K562 (cell line): ENCODE data around the gene SFXN5. TPM values are rescaled to one million over a fixed set of nuclear protein-coding genes. Genes with fewer than 3 reads are reported as not detected.

Experiments used
- ATAC-seq: fragments of 200-7000 bp; cut with Tn5 transposase; 3 replicates; pipeline ENCODE4 v1.9.1; 2020; ENCODE audit warnings: moderate library complexity
- BruUV-seq: library from RNA; stranded (reverse); fragments of 400-500 nt; replicated peaks from 2 replicates; lab custom pipeline; 2021; lab: Mats Ljungman, UMichigan
- CTCF ChIA-PET: fragments of 300-600 bp; formaldehyde crosslinking; extraction: SDS; loops from one replicate; lab custom pipeline; 2021; ENCODE audit warnings: low intra/inter-chr PET ratio; lab: Yijun Ruan, JAX
- POLR2A ChIA-PET: fragments of 300-600, 350-650 bp; sonication (Branson Sonifier 250); formaldehyde crosslinking; extraction: SDS; loops from one replicate; lab custom pipeline; 2021; ENCODE audit warnings: antibody characterized with exemption, inconsistent platforms; lab: Yijun Ruan, JAX
- DNase-seq, 4 experiments: peaks; one replicate each; pipeline versions ENCODE4 v3.0.0 to v3.0.0-alpha.2; 2011 to 2018; ENCODE audit warnings: low spot score in 3 of 4, mixed read lengths in 3 of 4; ENCODE audit errors: extremely low read depth in 1 of 4
- FAIRE-seq: peaks from 2 replicates; lab custom pipeline; 2011; peaks lifted over from hg19 to GRCh38; lab: Jason Lieb, UNC
- H2AFZ ChIP-seq: 2 replicates; pipeline ENCODE4 v1.6.0; 2011; ENCODE audit warnings: low read depth, low read length, control low read depth, inconsistent platforms
- H3K27ac ChIP-seq: fragments of 200-600 bp; 3 replicates; pipeline ENCODE4 v1.8.0; 2011; ENCODE audit warnings: low read depth, mild to moderate bottlenecking, control low read depth, inconsistent platforms, low read length, moderate library complexity, mixed read lengths; ENCODE audit errors: extremely low read depth
- H3K27me3 ChIP-seq, 2 experiments: fragments of 300-600 bp in 1 of 2; 2 replicates in 1 of 2; 3 replicates in 1 of 2; pipeline versions ENCODE4 v1.6.0 to v1.8.0; 2011; ENCODE audit warnings: inconsistent platforms in 2 of 2, low read length in 2 of 2, mild to moderate bottlenecking in 1 of 2, mixed read lengths in 1 of 2, moderate library complexity in 1 of 2; ENCODE audit not compliant: control insufficient read depth in 2 of 2, insufficient read depth in 2 of 2
- H3K36me3 ChIP-seq: fragments of 300-600 bp; 3 replicates; pipeline ENCODE4 v1.8.0; 2011; ENCODE audit warnings: mild to moderate bottlenecking, low read length, inconsistent platforms; ENCODE audit not compliant: control insufficient read depth, insufficient read depth
- H3K4me1 ChIP-seq, 2 experiments: fragments of 200-600 bp in 1 of 2; replicated peaks in 1 of 2; 2 replicates in 1 of 2; 3 replicates in 1 of 2; pipeline versions ENCODE4 v1.5.1 to v1.8.0; 2011; ENCODE audit warnings: inconsistent platforms in 2 of 2, low read length in 2 of 2, mild to moderate bottlenecking in 1 of 2, mixed read lengths in 1 of 2, moderate library complexity in 1 of 2; ENCODE audit not compliant: control insufficient read depth in 2 of 2, insufficient read depth in 2 of 2
- H3K4me2 ChIP-seq: 2 replicates; pipeline ENCODE4 v1.6.1; 2011; ENCODE audit warnings: low read length, control low read depth, inconsistent platforms, mixed read lengths; ENCODE audit not compliant: insufficient read depth
- H3K4me3 ChIP-seq: fragments of 200-600 bp; sonication (generic), shearing (Covaris generic); 2 replicates; pipeline ENCODE4 v1.5.1; 2016; ENCODE audit warnings: control low read depth, inconsistent platforms
- H3K79me2 ChIP-seq: fragments of 200-600 bp; 3 replicates; pipeline ENCODE4 v1.8.0; 2011; ENCODE audit warnings: low read length, inconsistent platforms; ENCODE audit not compliant: control insufficient read depth, insufficient read depth
- H3K9ac ChIP-seq, 2 experiments: 2 replicates each; pipeline versions ENCODE4 v1.6.0 to v1.6.1; 2011; ENCODE audit warnings: low read depth in 2 of 2, low read length in 2 of 2, control low read depth in 1 of 2, inconsistent platforms in 1 of 2, mild to moderate bottlenecking in 1 of 2, mixed read lengths in 1 of 2; ENCODE audit not compliant: insufficient read depth in 1 of 2
- H3K9me1 ChIP-seq: one replicate; pipeline ENCODE4 v1.6.0; 2011; ENCODE audit warnings: inconsistent platforms, mild to moderate bottlenecking, low read length, moderate library complexity; ENCODE audit not compliant: control insufficient read depth, insufficient read depth
- H3K9me3 ChIP-seq: replicated peaks from 2 replicates; pipeline ENCODE4 v1.5.1; 2011; ENCODE audit warnings: low read depth, low read length, inconsistent platforms; ENCODE audit not compliant: control insufficient read depth, insufficient read depth
- H4K20me1 ChIP-seq: replicated peaks from 2 replicates; pipeline ENCODE4 v1.6.1; 2011; ENCODE audit warnings: low read length, inconsistent platforms, mixed read lengths; ENCODE audit not compliant: control insufficient read depth, insufficient read depth
- ASH1L ChIP-seq: fragments of 450-650 bp; IDR thresholded peaks from 2 replicates; pipeline ENCODE4 v1.6.1; 2018; ENCODE audit warnings: borderline replicate concordance, mild to moderate bottlenecking, low read depth; ENCODE audit not compliant: partially characterized antibody
- ESRRA ChIP-seq: fragments of 450-650 bp; IDR thresholded peaks from 2 replicates; pipeline ENCODE4 v1.6.1; 2014; ENCODE audit warnings: low read depth, mild to moderate bottlenecking, moderate library complexity, borderline replicate concordance
- HNRNPUL1 ChIP-seq: fragments of 200-400 bp; formaldehyde crosslinking; IDR thresholded peaks from 2 replicates; pipeline ENCODE4 v1.6.1; 2017; ENCODE audit warnings: low read length
- NFE2L1 ChIP-seq: fragments of 450-650 bp; IDR thresholded peaks from 2 replicates; pipeline ENCODE4 v1.6.1; 2016; ENCODE audit warnings: missing genetic modification characterization, low read depth, mild to moderate bottlenecking, missing compliant biosample characterization, moderate library complexity, borderline replicate concordance
- PCBP2 ChIP-seq: fragments of 200-400 bp; formaldehyde crosslinking; IDR thresholded peaks from 2 replicates; pipeline ENCODE4 v1.6.1; 2018; ENCODE audit warnings: low read length, low read depth, mild to moderate bottlenecking, moderate library complexity; ENCODE audit not compliant: poor library complexity, severe bottlenecking
- PML ChIP-seq: IDR thresholded peaks from 2 replicates; pipeline ENCODE4 v1.6.1; 2012; ENCODE audit warnings: low read length, inconsistent platforms
- ZC3H4 ChIP-seq: sonication (generic); formaldehyde crosslinking; IDR thresholded peaks from 2 replicates; pipeline ENCODE4 v1.9.0; 2021; ENCODE audit warnings: missing genetic modification reagents, borderline replicate concordance
- ZFX ChIP-seq: sonication (generic); formaldehyde crosslinking; IDR thresholded peaks from 2 replicates; pipeline ENCODE4 v1.8.0; 2022; ENCODE audit warnings: mild to moderate bottlenecking, missing genetic modification reagents, moderate library complexity
- ZNF584 ChIP-seq: fragments of 200-800 bp; sonication (Bioruptor generic); IDR thresholded peaks from 2 replicates; pipeline ENCODE4 v1.6.1; 2016; ENCODE audit warnings: low read depth, mild to moderate bottlenecking, missing genetic modification characterization, missing compliant biosample characterization
- ZNF696 ChIP-seq: fragments of 250-450 bp; sonication (Bioruptor Pico); conservative IDR thresholded peaks from 2 replicates; pipeline ENCODE4 v1.4.0; 2020; ENCODE audit warnings: mild to moderate bottlenecking, moderate library complexity
- WGBS: fragments of 100-300 bp; shearing (Covaris generic); methylation state at CpG from one replicate; pipeline ENCODE4 v1.1.6; 2016; ENCODE audit warnings: low coverage, mixed read lengths; ENCODE audit not compliant: insufficient coverage; ENCODE audit errors: missing lambda C conversion rate; 5-methylcytosine and 5-hydroxymethylcytosine counted together
- in situ Hi-C: fragments of 300-500 bp; cut with MboI; formaldehyde crosslinking; loops from 4 replicates; pipeline ENCODE4 v1.15.0; 2018; ENCODE audit warnings: inconsistent platforms, mixed read lengths
- intact Hi-C: fragments of 100-400 bp; cut with micrococcal nuclease; formaldehyde crosslinking; loops from 2 replicates; pipeline ENCODE4 v1.14.2; 2022
- polyA plus RNA-seq, 8 experiments: library from polyadenylated mRNA; depleted of rRNA in 4 of 8; stranded (reverse) in 5 of 8; unstranded in 3 of 8; fragments of >200 nt; fragmentation: Nextera tagmentation in 2 of 8; fragmentation: Illumina TruSeq in 1 of 8; extraction: Ambion mirVana in 2 of 8; extraction: Trizol in 1 of 8; gene quantifications; 2 replicates each; pipeline versions ENCODE4 v1.2.1 to v1.2.3, GENCODE V29; 2011 to 2014; ENCODE audit warnings: inconsistent platforms in 1 of 8, missing spikeins in 1 of 8
- total RNA-seq, 7 experiments: library from RNA; depleted of rRNA in 6 of 7; stranded (reverse); fragments of >200 nt in 6 of 7; fragmentation: Illumina TruSeq in 2 of 7; extraction: Trizol in 2 of 7; gene quantifications; 2 replicates each; pipeline versions ENCODE4 v1.2.1 to v1.2.3, GENCODE V29; 2011 to 2021; ENCODE audit warnings: low replicate concordance in 1 of 7
- TF ChIP-seq, protein P1 (sequence below), 2 experiments: fragments of 450-650 bp; IDR thresholded peaks; 2 replicates each; pipeline ENCODE4 v1.6.1; 2016; ENCODE audit warnings: mild to moderate bottlenecking in 2 of 2, borderline replicate concordance in 1 of 2, low read depth in 1 of 2, moderate library complexity in 1 of 2

SFXN5 gene
- total and polyA plus RNA-seq, 9 of the 15 experiments (the other 6 are each of a cell fraction or from before 2014, with no cell fraction given): 8.3 to 22.6 (median 16.0) TPM

DNA sequence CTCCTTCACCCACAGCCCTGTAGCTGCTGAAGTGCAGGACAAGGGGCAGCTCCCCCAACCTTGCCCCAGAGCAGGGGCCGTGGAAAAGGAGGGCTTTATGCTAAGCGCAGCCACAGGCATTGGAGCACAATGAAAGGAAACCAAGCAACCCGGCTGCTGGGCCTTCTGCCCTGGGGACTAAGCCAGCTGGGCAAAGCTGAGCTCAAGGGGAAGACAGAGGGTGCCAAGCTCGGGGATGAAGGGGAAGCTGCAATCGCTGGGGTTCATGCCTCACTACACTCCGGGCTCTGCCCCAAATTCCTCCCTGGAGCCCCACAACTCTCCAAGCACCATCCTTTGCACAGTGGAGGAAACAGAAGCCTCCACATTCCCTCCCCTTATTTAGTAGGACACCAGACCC is 12.4 kb downstream of the SFXN5 start (continued):
- TF ChIP-seq, protein P1, sequence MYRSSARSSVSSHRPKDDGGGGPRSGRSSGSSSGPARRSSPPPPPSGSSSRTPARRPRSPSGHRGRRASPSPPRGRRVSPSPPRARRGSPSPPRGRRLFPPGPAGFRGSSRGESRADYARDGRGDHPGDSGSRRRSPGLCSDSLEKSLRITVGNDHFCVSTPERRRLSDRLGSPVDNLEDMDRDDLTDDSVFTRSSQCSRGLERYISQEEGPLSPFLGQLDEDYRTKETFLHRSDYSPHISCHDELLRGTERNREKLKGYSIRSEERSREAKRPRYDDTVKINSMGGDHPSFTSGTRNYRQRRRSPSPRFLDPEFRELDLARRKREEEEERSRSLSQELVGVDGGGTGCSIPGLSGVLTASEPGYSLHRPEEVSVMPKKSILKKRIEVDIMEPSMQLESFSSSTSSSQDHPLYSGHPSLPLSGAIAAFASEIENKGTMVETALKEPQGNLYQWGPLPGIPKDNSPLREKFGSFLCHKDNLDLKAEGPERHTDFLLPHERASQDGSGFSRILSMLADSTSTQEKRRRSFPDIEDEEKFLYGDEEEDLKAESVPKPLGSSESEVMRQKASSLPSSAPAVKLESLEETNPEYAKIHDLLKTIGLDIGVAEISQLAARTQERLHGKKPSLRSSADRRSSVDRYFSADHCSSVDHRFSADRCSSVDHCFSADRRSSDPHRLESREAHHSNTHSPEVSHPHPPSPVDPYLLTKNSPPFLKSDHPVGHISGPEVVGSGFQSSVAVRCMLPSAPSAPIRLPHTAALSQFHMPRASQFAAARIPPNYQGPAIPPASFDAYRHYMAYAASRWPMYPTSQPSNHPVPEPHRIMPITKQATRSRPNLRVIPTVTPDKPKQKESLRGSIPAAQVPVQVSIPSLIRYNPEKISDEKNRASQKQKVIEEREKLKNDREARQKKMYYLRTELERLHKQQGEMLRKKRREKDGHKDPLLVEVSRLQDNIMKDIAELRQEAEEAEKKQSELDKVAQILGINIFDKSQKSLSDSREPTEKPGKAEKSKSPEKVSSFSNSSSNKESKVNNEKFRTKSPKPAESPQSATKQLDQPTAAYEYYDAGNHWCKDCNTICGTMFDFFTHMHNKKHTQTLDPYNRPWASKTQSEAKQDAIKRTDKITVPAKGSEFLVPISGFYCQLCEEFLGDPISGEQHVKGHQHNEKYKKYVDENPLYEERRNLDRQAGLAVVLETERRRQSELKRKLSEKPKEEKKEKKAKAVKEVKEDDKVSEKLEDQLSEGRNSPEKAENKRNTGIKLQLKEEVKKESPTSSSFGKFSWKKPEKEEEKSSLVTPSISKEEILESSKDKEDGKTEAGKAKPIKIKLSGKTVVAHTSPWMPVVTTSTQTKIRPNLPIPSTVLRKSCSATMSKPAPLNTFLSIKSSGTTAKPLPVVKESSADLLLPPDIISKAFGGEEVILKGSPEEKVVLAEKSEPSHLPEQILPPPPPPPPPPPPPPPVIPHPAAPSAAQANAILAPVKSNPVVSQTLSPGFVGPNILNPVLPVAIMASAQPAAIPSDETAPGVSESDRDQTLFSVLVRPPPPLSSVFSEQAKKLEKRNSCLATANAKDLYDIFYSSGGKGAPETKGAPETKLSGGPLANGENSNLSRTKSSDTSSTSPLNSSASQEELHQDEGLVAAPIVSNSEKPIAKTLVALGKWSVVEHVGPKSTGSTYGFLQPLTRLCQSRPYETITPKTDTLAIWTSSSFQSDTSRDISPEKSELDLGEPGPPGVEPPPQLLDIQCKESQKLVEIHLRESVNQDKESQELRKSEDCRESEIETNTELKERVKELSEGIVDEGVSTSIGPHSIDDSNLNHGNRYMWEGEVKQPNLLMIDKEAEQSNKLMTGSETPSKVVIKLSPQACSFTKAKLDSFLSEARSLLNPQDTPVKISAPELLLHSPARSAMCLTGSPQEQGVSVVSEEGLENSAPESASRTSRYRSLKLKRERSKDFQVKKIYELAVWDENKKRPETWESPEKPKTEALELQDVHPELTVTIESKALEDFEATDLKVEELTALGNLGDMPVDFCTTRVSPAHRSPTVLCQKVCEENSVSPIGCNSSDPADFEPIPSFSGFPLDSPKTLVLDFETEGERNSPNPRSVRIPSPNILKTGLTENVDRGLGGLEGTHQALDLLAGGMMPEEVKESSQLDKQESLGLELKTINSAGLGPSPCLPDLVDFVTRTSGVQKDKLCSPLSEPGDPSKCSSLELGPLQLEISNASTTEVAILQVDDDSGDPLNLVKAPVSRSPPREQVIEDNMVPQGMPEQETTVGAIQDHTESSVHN (IDR thresholded peaks at IDR 0.05; ENCODE audit: borderline replicate concordance in 1 of 2, low read depth in 1 of 2): no peak

GRCh38 chr2:73054980-73055379 is 16.5 kb downstream of the SFXN5 start:
- Histone ChIP-seq H3K9me3 (no peaks in the 10 kb centered on the region), H3K79me2 (peaks cover 5% of the 10 kb centered on the region; the same call in 1 of the 3 replicates), H3K9ac (no peak overlapping the region), H3K4me3 (no peak overlapping the region), H3K9me1 (no peaks in the 10 kb centered on the region), H3K36me3 (peaks cover 13% of the 10 kb centered on the region; the same call in 2 of the 3 replicates), H3K4me2 (no peak overlapping the region), H4K20me1 (no peaks in the 10 kb centered on the region), H3K27ac (no peak overlapping the region), H3K4me1 (peaks cover 0 to 4% of the 10 kb centered on the region in 2 experiments; a peak in 1 of 5 replicates), H3K27me3 (no peaks in the 10 kb centered on the region), H2AFZ (no peak overlapping the region)
- no peak for FAIRE-seq
- no peak for ATAC-seq
- 76% methylated on average over 5 of the region's 5 CpGs for WGBS
- BruUV-seq: no TSS peak
- intact Hi-C loops: no loop called here
- in situ Hi-C loops: no loop called here
- POLR2A ChIA-PET: interaction anchor here (0.6 to 1.4 kb wide), 3 partner anchors 10 to 522 kb away, joined by 3 to 6 read pairs (median 5); no protein-coding TSS in a partner anchor
- no peak for DNase-seq
- CTCF ChIA-PET: no interaction called here
- TF ChIP-seq PCBP2 (no peak), HNRNPUL1 (no peak), ZNF696 (CRISPR knock-in tag) (no peak), NFE2L1 (tag) (no peak), ESRRA (no peak), PML (no peak), ZFX (CRISPR knock-in tag) (no peak), ZNF584 (CRISPR knock-in tag) (no peak), ZC3H4 (CRISPR knock-in tag) (no peak), ASH1L (no peak)
